GM18861 (cell line): ENCODE data around the gene OR9K2.
A peak's percentile ranks its signal among the peaks of the same experiment; 100 is the strongest.
"Not testable (repeated sequence)": the region's sequence is repeated elsewhere in the genome, so short reads cannot be mapped to it uniquely, and the experiment has no call there.

Experiments used
- ATAC-seq: cut with Tn5 transposase; IDR thresholded peaks from one replicate; pipeline ENCODE4 v1.9.1; 2021; ENCODE audit not compliant: unreplicated experiment

The OR9K2 gene

GRCh38 chr12:55126106-55126505, at the start of gene OR9K2:
OR9K2 (plus strand) TSS chr12:55126406; CDS start chr12:55129835, 3,429 bp downstream.
- ATAC-seq = no peak

- no peak for ATAC-seq
Observed at GRCh38 chr12:55092579-55092978, 33.6 kb upstream of the OR9K2 start.

GRCh38 chr12:55112378-55112875, 13.8 kb upstream of the OR9K2 start:
- no peak for ATAC-seq

GRCh38 chr12:55116152-55116551, 10.1 kb upstream of the OR9K2 start:
- ATAC-seq = no peak

GRCh38 chr12:55132816-55133215, 6.6 kb downstream of the OR9K2 start:
- no peak for ATAC-seq

- ATAC-seq = peak; percentile 56
Observed at GRCh38 chr12:55142669-55143565, 16.7 kb downstream of the OR9K2 start.

- no peak for ATAC-seq
Observed at GRCh38 chr12:55143566-55143870, 17.3 kb downstream of the OR9K2 start.

- not testable (repeated sequence) for ATAC-seq
Observed at GRCh38 chr12:55167010-55167640, 40.9 kb downstream of the OR9K2 start.

GRCh38 chr12:55171445-55171844, 45.2 kb downstream of the OR9K2 start:
- no peak for ATAC-seq

- not testable (repeated sequence) for ATAC-seq
Observed at GRCh38 chr12:55171846-55172245, 45.6 kb downstream of the OR9K2 start.

- ATAC-seq = no peak
Observed at GRCh38 chr12:55172686-55173085, 46.5 kb downstream of the OR9K2 start.

- no peak for ATAC-seq
Observed at GRCh38 chr12:55173456-55173855, 47.2 kb downstream of the OR9K2 start.
